Sigmoid colon (tissue), 4 donors: ENCODE results near the gene PKDCC.

Experiments used
- CTCF ChIP-seq, 4 experiments: fragments of 450-650 bp in 3 of 4; fragments of 200-600 bp in 1 of 4; IDR thresholded peaks; one replicate each; pipeline ENCODE4 v1.5.1; 2016 to 2019; ENCODE audit warnings: antibody characterized with exemption in 4 of 4, mild to moderate bottlenecking in 3 of 4, moderate library complexity in 2 of 4
- EP300 ChIP-seq, 4 donors: sonication (generic); formaldehyde crosslinking; IDR thresholded peaks; one replicate each; pipeline ENCODE4 v1.6.1; 2017; ENCODE audit warnings: antibody characterized with exemption in 4 of 4
- POLR2A ChIP-seq, 2 donors: fragments of 450-650 bp; IDR thresholded peaks; one replicate each; pipeline ENCODE4 v1.6.1; 2016; ENCODE audit warnings: antibody characterized with exemption in 2 of 2, mild to moderate bottlenecking in 2 of 2, moderate library complexity in 2 of 2

GRCh38 chr2:42043789-42044394 is 3.9 kb upstream of the PKDCC start:
- TF ChIP-seq EP300 (IDR thresholded peaks at IDR 0.05) (no peak), POLR2A (IDR thresholded peaks at IDR 0.05) (no peak), CTCF (IDR thresholded peaks at IDR 0.05) (no peak)
